Measurements from ENCODE around the gene GABRG3.

The GABRG3 gene

DNA sequence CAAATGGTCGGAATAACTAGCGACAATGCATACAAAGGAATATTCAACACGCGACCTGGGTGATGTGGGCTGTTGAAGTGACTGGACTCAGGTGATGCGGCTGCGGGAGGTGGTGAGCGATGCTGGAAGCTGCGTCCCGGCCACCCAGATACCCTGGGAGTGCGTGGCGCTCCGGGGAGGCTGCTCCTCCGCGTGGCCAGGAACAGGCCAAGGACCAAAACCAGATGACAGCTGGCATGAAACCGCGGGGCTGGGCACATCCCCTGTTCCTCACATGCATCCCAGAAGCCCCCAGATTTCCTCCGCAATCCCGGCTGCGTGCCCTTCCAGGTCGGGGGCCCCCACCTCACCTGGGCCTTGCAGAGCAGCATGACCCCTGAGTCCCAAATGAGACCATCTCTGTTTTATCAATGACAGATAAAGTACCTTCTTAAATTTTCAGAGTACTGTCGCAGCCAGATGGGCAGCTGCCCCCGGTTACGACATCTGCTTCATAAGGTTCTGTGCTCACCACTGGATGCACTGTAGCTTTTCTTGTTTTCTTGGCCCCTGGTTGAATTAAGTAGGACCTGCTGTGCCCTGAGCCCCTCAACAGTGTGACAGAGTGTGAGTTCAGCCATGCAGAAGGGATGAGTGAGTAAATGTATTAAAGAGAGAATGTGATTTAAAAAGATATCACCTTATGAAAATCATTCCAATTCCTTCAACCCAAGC is 278.2 kb downstream of the GABRG3 start:
- no peak for DNase-seq (ENCODE audit: low read depth)

DNA sequence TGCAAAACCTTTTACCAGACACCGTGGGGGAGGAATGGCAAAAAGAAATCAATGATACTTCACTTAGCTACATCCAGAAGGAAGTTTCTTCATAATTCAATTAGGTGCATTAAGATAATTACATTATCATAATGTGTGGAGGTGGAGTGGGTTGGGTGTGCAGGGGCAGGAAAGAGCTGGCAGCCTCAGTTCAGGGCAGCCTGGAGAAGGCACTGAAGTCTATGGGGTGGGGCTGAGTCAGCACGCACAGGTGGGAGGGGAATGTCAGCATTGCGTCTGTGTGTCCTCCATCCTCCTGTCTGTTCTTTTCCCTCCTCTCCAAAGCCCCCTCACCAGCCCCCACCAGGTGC is 278.8 kb downstream of the GABRG3 start:
- no peak for DNase-seq (ENCODE audit: low read depth)

- DNase-seq (ENCODE audit: low read depth): no peak
Measured at GRCh38 chr15:27250223-27250622, 279.2 kb downstream of the GABRG3 start.

DNA sequence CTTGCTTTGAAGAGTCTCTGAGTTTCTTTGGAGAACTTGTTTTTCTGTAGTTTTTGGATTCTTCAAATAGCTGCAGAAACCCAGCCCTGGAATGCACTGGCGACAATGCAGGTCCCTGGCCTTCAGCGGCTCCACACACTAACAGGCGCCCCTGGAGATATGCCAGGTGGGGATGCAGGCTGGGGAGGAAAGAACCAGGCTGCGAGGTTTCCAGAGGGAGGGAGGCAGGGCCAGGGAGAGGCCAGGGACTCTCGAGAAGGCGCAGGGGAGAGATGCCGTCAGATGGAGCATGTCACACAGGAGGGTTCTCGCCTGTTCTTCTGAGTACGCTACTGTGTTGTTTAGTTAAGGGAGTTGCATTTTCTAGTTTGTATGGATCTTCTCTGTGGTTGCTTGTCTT is 283.1 kb downstream of the GABRG3 start:
- DNase-seq (ENCODE audit: low read depth): no peak

DNA sequence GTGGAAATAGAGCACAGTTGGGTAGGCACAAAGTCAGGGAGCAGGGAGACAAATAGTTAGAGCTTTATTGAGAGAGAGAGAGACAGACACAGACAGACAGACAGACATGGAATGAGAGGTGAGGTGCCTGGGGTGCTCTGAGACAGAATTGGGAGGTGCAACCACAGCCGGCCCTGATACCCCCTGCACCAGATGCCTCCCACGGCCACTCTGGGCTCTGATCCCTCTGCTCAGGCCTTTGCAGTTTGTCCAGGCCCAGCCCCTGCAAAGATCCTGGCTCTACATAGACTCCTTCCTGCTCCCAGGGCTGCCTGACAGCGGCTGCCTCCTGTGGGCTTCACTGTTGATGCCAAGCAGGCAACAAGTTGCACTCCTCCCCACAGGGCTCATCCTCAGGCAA is 283.8 kb downstream of the GABRG3 start:
- no peak for DNase-seq (ENCODE audit: low read depth)

DNA sequence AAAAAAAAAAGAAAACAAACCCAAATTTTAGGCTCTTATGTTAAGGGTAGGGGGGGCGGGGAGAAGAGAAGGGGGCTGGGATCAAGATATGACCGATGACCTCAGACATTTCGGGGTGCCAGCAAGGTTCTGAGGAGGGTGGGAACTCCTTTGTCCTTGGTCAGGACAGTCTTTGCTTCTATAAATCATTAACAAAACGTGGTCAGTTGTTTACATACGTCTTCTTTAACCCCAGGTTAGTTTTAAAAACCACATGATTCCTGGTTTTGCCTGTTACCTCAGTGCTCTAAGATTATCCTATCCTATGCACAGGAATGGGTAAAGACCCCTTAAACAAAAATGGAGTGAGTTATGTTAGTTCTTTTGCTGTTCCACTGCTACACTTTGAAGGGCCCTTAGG is 285.5 kb downstream of the GABRG3 start:
- no peak for DNase-seq (ENCODE audit: low read depth)

DNA sequence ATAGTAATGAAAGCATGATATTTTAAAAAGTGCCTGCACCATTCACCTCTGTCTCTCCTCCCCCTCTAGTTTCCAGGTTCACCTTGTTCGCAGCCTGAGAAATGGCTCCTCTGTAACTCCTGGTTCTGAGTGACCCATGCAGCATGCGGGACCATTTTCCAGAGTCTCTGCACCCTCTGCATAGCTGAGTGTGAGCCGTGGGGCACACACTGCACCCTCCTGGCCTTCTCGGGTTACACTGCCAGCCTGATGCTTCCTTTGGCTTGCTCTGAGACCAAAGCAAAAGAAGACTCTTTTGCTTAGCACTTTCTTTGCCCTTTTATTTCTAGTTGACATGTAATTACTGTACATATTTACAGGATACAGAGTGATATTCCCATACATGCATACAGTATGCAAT is 287.3 kb downstream of the GABRG3 start:
- DNase-seq (ENCODE audit: low read depth): no peak

DNA sequence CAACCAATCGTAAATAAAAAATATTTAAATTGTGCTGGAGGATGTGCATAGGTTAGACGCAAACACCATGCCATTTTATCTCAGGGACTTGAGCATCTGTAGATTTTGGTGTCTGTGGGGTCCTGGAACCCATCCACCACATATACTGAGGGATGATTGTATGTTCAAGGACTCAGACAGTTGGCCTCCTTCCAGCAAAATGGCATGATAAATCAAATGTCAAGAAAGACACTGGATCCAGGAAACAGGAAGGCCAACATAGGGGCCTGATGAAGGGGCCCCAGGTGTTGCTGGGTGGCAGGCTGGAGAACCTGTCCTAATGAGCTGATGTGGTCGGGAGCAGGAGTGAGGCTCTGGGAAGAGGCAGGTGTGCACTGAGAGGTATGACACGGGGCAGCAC is 289.5 kb downstream of the GABRG3 start:
- DNase-seq (ENCODE audit: low read depth): no peak

DNA sequence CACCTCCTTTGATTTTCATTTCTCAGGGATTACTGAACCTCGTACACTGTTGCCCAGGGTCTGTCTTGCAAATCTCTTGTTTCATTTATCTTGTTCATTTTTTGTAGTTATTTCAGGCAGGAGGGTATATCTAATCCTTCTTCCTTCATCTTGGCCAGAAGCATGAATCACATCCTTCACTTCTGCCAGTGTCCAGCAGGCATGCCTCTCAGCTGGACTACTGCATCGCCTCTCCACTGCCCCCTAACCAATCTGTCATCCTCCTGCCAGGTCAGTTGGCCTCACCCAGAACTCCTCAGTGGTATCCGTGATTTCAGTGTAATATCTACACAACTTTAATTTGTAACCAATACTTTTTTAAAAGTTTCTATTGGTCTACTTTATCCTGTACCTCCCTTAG is 297.9 kb downstream of the GABRG3 start:
- no peak for DNase-seq (ENCODE audit: low read depth)

GRCh38 chr15:27271258-27271657 is 300.3 kb downstream of the GABRG3 start:
- DNase-seq (ENCODE audit: low read depth): no peak

GRCh38 chr15:27272427-27272826 is 301.4 kb downstream of the GABRG3 start:
- DNase-seq (ENCODE audit: low read depth): no peak

DNA sequence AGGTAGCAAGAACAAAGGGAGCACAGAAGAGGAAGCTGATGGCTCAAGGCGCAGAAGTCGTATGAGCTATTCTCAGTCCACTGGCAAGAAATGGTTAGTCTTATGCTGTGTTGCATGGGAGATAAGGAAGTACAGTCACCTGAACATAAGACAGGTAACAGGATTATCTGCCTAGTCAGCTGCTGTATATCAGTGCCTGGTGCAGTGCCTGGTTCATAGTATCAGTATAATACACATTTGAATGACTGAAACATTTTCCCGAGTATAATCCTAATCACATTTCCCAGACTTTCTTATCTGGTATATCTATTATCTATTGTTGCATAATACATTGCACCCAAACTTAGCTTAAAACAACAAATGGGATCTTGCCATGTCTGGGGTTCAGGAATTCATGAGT is 302.5 kb downstream of the GABRG3 start:
- DNase-seq (ENCODE audit: low read depth): no peak

GRCh38 chr15:27278761-27279160 is 307.8 kb downstream of the GABRG3 start:
- no peak for DNase-seq (ENCODE audit: low read depth)

DNA sequence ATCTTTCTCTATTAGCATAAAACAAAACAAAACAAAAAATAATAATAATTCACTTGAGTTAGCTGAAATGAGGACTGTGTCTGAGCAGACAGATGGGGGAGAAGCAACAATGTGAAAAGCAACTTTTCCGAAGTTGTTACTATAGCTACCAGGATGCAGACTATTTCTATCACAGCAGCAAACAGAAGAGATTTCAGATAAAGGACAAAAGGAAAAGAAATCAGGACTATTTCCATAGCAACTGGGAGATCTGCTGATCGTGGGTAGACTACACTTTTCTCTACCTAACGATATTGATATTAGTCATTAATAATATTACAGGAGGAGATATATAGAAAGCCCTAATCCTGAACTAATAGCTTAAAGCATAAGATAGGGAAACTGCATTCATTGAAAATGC is 321.7 kb downstream of the GABRG3 start:
- no peak for DNase-seq (ENCODE audit: low read depth)

DNA sequence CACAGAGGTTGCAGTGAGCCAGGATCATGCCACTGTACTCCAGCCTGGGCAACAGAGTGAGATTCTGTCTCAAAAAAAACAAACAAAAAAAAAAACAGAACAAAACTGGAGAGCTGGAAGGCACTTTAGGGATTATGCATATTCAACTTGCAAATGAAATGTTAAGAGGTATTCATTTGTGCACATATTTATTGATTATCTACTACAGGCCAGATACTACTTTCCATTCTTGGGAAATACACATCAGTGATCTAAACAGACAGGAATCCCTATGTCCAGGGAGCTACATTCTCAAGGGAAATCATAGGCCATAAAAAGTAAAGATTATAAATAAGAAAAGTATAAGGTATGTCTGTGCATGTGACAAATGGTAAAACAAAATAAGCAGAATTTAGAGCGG is 322.6 kb downstream of the GABRG3 start:
- no peak for DNase-seq (ENCODE audit: low read depth)

DNA sequence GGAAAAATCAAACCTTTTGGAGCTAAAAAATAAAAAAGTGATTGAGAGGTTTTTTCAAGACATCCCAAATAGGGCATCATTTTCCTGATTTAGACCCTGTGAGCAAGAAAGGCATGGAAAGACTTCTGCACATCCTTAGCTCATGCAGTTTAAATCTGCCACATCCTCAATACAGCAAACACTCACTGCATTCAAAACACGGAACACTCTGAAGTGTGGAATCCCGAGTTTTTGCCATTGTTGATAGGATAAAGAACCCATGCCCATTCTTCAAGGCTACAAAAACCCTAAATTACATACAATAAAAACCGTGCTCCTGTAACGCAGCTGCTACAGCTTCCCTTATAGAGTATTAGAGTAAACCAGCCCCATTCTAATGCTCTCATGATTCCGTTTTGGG is 346.8 kb downstream of the GABRG3 start:
- DNase-seq (ENCODE audit: low read depth): no peak

DNA sequence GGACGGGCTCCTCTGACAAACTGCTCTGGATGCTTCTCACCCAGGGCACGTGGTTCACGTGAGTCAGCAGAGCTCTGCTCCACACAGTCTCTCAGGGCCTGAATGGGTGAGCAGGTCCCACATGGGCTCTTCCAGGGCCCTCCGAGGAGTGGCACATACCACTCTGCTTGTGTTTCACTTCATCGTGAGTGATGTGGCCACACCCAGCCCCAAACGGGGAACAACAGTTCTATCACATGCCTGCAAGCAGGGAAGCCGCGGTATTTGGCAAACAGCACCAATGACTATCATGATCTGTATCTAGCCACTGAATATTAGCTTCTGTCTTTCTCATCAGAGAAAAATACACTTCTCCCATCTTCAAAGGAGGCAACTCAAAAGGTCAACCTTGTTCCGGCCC is 352.8 kb downstream of the GABRG3 start:
- DNase-seq (ENCODE audit: low read depth): no peak

DNA sequence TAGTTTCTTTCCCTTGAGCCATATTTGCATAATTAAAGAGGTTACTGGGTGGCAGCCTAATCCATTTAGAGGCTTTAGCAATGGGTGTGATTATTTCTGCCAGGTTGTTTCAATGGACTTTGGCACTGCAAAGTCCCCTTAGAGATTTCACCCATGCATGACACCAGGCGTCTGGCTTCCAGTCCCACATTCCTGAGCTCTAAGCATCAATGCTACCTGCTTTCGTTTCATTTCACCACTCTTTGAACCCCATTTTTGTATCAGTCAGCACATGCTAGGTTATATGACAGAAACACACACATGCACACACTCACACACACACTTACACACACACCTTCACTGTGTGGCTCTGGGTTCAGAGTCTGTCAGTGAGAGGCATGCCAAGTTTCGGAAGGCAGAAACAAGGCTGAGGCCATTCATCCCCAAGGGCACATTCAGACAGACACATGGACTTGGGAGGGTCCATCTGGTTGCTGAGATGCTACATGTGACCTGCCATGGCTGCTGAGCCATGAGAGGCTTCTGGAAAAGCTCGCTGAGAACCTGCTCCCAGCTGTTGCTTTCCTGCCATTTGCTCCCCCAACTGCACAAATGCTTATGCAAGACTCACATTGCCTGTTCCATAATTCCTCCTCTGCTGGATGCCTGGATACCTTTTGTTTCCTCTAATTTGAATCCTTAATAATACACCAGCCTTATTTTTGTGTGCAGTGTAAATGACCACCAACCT is 354.1 kb downstream of the GABRG3 start:
- no peak for DNase-seq (ENCODE audit: low read depth)

DNA sequence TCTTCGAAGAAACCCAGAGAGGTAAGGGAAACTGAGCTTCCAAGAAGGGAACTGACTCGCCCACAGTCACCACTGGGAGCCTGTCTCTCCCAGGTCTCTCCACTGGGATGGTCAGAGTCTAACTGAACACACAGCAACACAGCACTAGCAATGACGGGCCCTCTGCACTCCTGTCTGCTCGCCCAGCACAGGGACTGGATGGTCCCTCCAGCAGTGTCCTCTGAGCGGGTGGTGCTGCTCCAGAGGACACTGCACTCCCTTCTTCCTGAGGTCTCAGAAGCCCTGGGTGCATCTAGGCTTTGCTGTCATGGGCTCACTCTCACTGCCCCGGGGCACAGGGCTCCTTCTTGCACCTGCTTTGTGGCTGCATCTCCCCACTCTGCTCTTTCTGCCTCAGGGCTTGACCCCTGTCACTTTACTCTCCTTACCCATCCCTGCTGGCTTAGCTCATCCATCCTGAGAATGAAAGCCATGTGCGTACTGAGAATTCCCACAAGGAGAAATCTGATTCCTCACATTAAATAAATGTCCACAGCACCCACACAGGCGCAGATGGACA is 356.6 kb downstream of the GABRG3 start:
- no peak for DNase-seq (ENCODE audit: low read depth)

DNA sequence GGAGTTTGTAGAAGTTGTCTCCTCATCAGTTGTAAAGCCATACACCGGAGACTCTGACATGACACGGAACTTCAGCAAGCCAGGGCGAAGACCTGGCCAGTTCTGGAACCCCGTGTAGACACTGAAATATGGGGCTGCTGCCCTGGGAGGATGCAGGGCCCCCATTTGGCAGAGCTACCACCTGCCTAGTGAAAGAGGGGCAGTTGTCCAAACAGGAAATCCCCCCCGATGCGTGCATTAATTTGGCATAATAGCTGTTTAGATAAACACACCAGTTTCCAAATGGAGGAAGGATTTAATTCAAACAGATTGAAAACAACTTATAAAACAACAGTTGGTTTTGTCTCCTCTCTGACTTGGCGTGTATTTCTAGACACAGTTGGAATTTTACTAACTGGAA is 357.2 kb downstream of the GABRG3 start:
- no peak for DNase-seq (ENCODE audit: low read depth)

DNA sequence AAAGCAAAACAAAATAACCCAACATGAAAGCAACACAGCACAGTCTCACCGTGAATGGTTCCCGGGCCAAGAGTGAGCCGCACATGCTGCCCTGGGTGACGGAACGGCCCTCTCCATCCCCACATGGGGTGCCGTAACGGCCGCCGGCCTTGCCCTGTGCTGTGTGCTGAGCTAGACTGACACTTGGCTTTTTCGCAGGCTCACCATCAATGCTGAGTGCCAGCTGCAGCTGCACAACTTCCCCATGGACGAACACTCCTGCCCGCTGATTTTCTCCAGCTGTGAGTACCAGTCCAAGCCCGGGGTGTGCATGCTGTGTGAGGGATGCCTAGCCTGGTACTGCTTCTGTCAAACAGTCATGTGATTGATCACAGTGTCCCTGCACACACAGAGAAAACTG is 357.6 kb downstream of the GABRG3 start:
- no peak for DNase-seq (ENCODE audit: low read depth)

GRCh38 chr15:27330326-27330725 is 359.3 kb downstream of the GABRG3 start:
- DNase-seq (ENCODE audit: low read depth): no peak

DNA sequence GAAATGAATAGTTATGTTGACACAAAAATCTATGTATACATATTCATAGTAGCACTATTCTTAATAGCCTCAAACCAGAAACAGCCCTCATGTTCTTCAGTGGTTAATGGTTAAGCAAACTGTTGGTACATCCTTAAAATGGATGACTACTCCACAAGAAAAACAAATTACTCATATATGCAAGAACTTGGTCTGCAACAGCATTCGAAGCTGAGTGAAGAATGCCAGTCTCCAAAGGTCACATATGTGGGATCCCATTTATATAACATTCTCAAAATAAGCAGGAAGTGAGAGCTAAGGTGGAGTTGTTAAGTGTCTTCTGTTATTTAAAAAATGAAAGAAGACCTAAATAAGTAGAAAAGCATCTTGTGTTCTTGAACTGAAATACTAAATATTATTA is 365.7 kb downstream of the GABRG3 start:
- no peak for DNase-seq (ENCODE audit: low read depth)

DNA sequence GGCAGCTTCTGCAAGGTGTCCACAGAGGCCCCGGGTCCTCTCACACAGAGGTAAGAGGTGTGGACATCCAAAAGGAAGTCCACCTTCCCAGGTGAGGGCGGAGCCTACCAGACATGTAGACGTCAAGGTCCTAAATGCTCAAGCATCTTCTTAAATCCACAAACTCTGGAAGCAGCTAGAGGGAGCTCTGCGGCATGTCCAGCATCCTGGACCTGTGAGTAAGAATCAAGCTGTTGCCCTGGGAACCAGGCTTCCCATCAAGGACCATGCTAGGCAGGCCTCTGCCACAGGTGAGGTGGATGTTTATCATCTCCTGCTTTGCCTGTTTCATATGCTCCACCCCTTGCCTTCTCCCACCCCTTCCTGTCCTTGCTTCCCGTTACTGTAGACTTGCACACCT is 368.2 kb downstream of the GABRG3 start:
- DNase-seq (ENCODE audit: low read depth): no peak

Measured in stimulated activated CD8-positive, alpha-beta memory T cell treated with anti-CD3 and anti-CD28 coated beads, Interleukin-4, amount 100 ng/mL, for 24 hours (primary cell).